ENCODE data around the gene CBLB. TPM values are rescaled to one million over a fixed set of nuclear protein-coding genes. Genes with fewer than 3 reads are reported as not detected.

CBLB gene
- total RNA-seq, 2 experiments from 2014 or later, result 24.5 to 38.5 TPM

DNA sequence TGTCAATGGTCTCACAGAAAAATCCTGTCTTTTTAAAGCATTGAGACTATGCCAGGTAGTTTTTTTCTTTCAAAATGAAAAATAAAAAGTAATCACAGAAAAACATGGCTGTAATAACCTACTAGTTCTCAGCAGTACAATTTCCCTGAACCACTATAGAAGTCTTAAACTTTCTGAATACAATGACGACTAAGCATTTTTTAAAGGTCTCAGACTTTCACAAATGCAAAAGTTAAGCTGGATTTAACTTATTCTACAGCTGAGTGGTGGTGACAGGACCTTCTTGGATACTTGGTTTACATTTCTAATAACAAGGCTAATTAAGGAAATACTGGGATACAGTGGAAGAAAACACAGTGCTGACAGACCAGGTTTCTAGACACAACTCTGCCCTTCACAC, 81.8 kb downstream of the CBLB start:
- Histone ChIP-seq H3K36me3 (ENCODE audit: insufficient read depth, low read length) (no peaks in the 10 kb centered on the region), H3K9me2 (ENCODE audit: insufficient read depth, low read length) (no peaks in the 10 kb centered on the region), H3K4me3 (ENCODE audit: low read depth, low read length, poor library complexity, severe bottlenecking) (no peak overlapping the region), H2AFZ (ENCODE audit: low read length) (no peak overlapping the region), H4K20me1 (ENCODE audit: insufficient read depth, low read length) (no peaks in the 10 kb centered on the region), H3K4me2 (ENCODE audit: low read length) (no peak overlapping the region), H3K27ac (ENCODE audit: low read depth, low read length, poor library complexity, severe bottlenecking) (no peak overlapping the region), H3K9me3 (ENCODE audit: low read length) (no peaks in the 10 kb centered on the region), H3K4me1 (ENCODE audit: insufficient read depth, low read length, poor library complexity, severe bottlenecking) (no peaks in the 10 kb centered on the region), H3K79me2 (ENCODE audit: insufficient read depth, low read depth, low read length) (0 out of 2 replicates have a peak, but pooled peaks cover 8% of the 10 kb centered on the region)
- intact Hi-C loops (cut with micrococcal nuclease; ENCODE audit: unreplicated experiment), result no loop called here
- no peak for TF ChIP-seq EZH2phosphoT487 (IDR thresholded peaks at IDR 0.05; ENCODE audit: borderline replicate concordance, low read depth, low read length)
- TF ChIP-seq, protein P1, sequence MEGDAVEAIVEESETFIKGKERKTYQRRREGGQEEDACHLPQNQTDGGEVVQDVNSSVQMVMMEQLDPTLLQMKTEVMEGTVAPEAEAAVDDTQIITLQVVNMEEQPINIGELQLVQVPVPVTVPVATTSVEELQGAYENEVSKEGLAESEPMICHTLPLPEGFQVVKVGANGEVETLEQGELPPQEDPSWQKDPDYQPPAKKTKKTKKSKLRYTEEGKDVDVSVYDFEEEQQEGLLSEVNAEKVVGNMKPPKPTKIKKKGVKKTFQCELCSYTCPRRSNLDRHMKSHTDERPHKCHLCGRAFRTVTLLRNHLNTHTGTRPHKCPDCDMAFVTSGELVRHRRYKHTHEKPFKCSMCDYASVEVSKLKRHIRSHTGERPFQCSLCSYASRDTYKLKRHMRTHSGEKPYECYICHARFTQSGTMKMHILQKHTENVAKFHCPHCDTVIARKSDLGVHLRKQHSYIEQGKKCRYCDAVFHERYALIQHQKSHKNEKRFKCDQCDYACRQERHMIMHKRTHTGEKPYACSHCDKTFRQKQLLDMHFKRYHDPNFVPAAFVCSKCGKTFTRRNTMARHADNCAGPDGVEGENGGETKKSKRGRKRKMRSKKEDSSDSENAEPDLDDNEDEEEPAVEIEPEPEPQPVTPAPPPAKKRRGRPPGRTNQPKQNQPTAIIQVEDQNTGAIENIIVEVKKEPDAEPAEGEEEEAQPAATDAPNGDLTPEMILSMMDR (conservative IDR thresholded peaks at IDR 0.05; ENCODE audit: low read length), result no peak
- ChIA-PET CTCF (ENCODE audit: unreplicated experiment) (no interaction called here), POLR2A (interaction anchor here (0.6 to 0.7 kb wide), 2 partner anchors 17 to 131 kb away, joined by 5 to 7 read pairs; no protein-coding TSS in a partner anchor)
- DNase-seq (ENCODE audit: low spot score), result no peak
- BruUV-seq (replicated peaks), result no TSS peak

DNA sequence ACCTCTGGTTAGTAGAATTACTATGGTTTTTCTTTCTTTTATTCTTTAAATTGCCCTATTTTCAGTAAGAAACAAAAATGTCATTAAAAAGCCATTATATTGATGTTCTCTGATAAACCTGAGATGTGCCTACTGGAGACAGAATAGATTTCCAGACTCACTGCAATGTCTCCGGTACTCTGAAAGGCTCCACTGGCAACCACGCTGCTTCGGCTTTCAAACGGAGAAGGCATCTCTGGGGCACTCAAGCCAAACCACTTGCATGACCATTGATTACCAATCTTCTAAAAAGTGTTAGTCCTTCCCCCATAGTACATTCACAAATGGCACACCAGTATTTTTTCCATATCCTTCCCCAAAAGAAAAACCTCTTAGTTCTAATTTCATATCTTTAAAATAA, 82.6 kb downstream of the CBLB start:
- intact Hi-C loops (cut with micrococcal nuclease; ENCODE audit: unreplicated experiment), result no loop called here
- no peaks in the 10 kb centered on the region for H3K4me1 ChIP-seq (ENCODE audit: insufficient read depth, low read length, poor library complexity, severe bottlenecking)
- H4K20me1 ChIP-seq (ENCODE audit: insufficient read depth, low read length), result no peaks in the 10 kb centered on the region
- no peak overlapping the region for H2AFZ ChIP-seq (ENCODE audit: low read length)
- TF ChIP-seq EZH2phosphoT487 (IDR thresholded peaks at IDR 0.05; ENCODE audit: borderline replicate concordance, low read depth, low read length), result no peak
- TF ChIP-seq, protein P1 (conservative IDR thresholded peaks at IDR 0.05; ENCODE audit: low read length), result no peak
- no peaks in the 10 kb centered on the region for H3K36me3 ChIP-seq (ENCODE audit: insufficient read depth, low read length)
- H3K9me2 ChIP-seq (ENCODE audit: insufficient read depth, low read length), result no peaks in the 10 kb centered on the region
- H3K4me2 ChIP-seq (ENCODE audit: low read length), result no peak overlapping the region
- H3K9me3 ChIP-seq (ENCODE audit: low read length), result no peaks in the 10 kb centered on the region
- ChIA-PET POLR2A (interaction anchor here (0.7 kb wide), 1 partner anchor 132 kb away, joined by 5 read pairs; no protein-coding TSS in a partner anchor), CTCF (ENCODE audit: unreplicated experiment) (no interaction called here)
- 0 out of 2 replicates have a peak, but pooled peaks cover 2% of the 10 kb centered on the region for H3K79me2 ChIP-seq (ENCODE audit: insufficient read depth, low read depth, low read length)
- H3K27ac ChIP-seq (ENCODE audit: low read depth, low read length, poor library complexity, severe bottlenecking), result no peak overlapping the region
- no peak for DNase-seq (ENCODE audit: low spot score)
- no peak overlapping the region for H3K4me3 ChIP-seq (ENCODE audit: low read depth, low read length, poor library complexity, severe bottlenecking)
- BruUV-seq (replicated peaks), result no TSS peak

DNA sequence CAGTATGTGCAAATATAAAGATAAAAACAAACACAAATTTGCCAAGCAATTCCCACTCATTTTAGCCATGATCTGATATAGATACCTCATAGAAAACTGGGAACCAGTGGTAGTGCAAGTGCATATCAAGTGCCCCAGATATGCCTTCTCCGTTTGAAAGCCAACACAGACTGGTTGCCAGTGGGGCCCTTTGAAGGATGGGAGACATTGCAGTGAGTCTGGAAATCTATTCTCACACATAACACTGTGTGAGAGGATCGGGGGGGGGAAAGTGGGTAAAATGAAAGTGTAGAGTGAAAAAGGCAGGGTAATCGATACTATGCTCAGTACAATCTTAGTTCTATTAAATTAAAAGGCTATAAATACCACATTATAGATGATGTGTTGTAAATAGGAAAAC, 83.0 kb downstream of the CBLB start:
- Histone ChIP-seq H3K79me2 (ENCODE audit: insufficient read depth, low read depth, low read length) (no peaks in the 10 kb centered on the region), H3K4me2 (ENCODE audit: low read length) (no peak overlapping the region), H3K4me3 (ENCODE audit: low read depth, low read length, poor library complexity, severe bottlenecking) (no peak overlapping the region), H4K20me1 (ENCODE audit: insufficient read depth, low read length) (no peaks in the 10 kb centered on the region), H2AFZ (ENCODE audit: low read length) (no peak overlapping the region), H3K36me3 (ENCODE audit: insufficient read depth, low read length) (no peaks in the 10 kb centered on the region), H3K27ac (ENCODE audit: low read depth, low read length, poor library complexity, severe bottlenecking) (no peak overlapping the region), H3K9me2 (ENCODE audit: insufficient read depth, low read length) (no peaks in the 10 kb centered on the region), H3K9me3 (ENCODE audit: low read length) (no peaks in the 10 kb centered on the region), H3K4me1 (ENCODE audit: insufficient read depth, low read length, poor library complexity, severe bottlenecking) (no peaks in the 10 kb centered on the region)
- ChIA-PET CTCF (ENCODE audit: unreplicated experiment) (no interaction called here), POLR2A (no interaction called here)
- DNase-seq (ENCODE audit: low spot score), result no peak
- TF ChIP-seq EZH2phosphoT487 (IDR thresholded peaks at IDR 0.05; ENCODE audit: borderline replicate concordance, low read depth, low read length), result no peak
- TF ChIP-seq, protein P1 (conservative IDR thresholded peaks at IDR 0.05; ENCODE audit: low read length), result no peak
- intact Hi-C loops (cut with micrococcal nuclease; ENCODE audit: unreplicated experiment), result no loop called here
- BruUV-seq (replicated peaks), result no TSS peak

Measured in OCI-LY7 (cell line).